ENCODE data around the gene PATL2. TPM values are rescaled to one million over a fixed set of nuclear protein-coding genes. Genes with fewer than 3 reads are reported as not detected.

The PATL2 gene
- total and polyA plus RNA-seq, 2 experiments from 2014 or later = 0.19 TPM; not detected in 1

GRCh38 chr15:44706946-44707636, 4.0 kb downstream of the PATL2 start:
- Histone ChIP-seq H3K4me2 (no peak overlapping the region), H3K9me2 (ENCODE audit: insufficient read depth) (no peaks in the 10 kb centered on the region), H2AFZ (no peak overlapping the region), H3K4me1 (ENCODE audit: insufficient read depth) (no peaks in the 10 kb centered on the region), H3K4me3 (no peak overlapping the region), H4K20me1 (replicated peaks; ENCODE audit: insufficient read depth) (peaks cover 1% of the 10 kb centered on the region; the same call in 1 of the 2 replicates), H3K36me3 (ENCODE audit: insufficient read depth) (no peaks in the 10 kb centered on the region), H3K27ac (ENCODE audit: low read depth) (no peak overlapping the region), H3K79me2 (replicated peaks; ENCODE audit: insufficient read depth) (no peaks in the 10 kb centered on the region), H3K27me3 (ENCODE audit: insufficient read depth) (peaks cover 4% of the 10 kb centered on the region), H3F3A (replicated peaks; ENCODE audit: low read depth) (no peaks in the 10 kb centered on the region)
- Mint-ChIP-seq H3K4me1 (peaks cover 1% of the 10 kb centered on the region; the same call in 2 of the 3 replicates), H3K27ac (no peak overlapping the region), H3K36me3 (ENCODE audit: low read depth) (0 out of 3 replicates have a peak, but pooled peaks cover 6% of the 10 kb centered on the region), H3K9me3 (peaks cover 15% of the 10 kb centered on the region), H3K4me3 (no peak overlapping the region), H3K27me3 (ENCODE audit: insufficient read depth, low read depth, poor library complexity) (peaks cover 9% of the 10 kb centered on the region)
- no peak for TF ChIP-seq CREB1 (CRISPR knock-in tag; IDR thresholded peaks at IDR 0.05; ENCODE audit: low read depth)
- TF ChIP-seq ETS1 (IDR thresholded peaks at IDR 0.05) = no peak
- no peak for TF ChIP-seq STAT1 (IDR thresholded peaks at IDR 0.05; ENCODE audit: unreplicated experiment)
- no peak for TF ChIP-seq ZNF114 (CRISPR knock-in tag; IDR thresholded peaks at IDR 0.05)
- TF ChIP-seq ZNF331 (CRISPR knock-in tag; IDR thresholded peaks at IDR 0.05; ENCODE audit: low read depth) = no peak
- TF ChIP-seq REST (IDR thresholded peaks at IDR 0.05; ENCODE audit: unreplicated experiment) = no peak
- no peak for TF ChIP-seq CTCF (conservative IDR thresholded peaks at IDR 0.05; ENCODE audit: low read depth in 2 of 2)
- TF ChIP-seq JUNB (IDR thresholded peaks at IDR 0.05; ENCODE audit: unreplicated experiment) = no peak
- no peak for TF ChIP-seq NANOG (IDR thresholded peaks at IDR 0.05; ENCODE audit: borderline replicate concordance)
- ATAC-seq (no peak), DNase-seq (ENCODE audit: low spot score) (no peak)
